GM12878 (cell line): ENCODE results near the gene JADE2. TPM values are rescaled to one million over a fixed set of nuclear protein-coding genes. Genes with fewer than 3 reads are reported as not detected.
"Not testable (repeated sequence)": the region's sequence is repeated elsewhere in the genome, so short reads cannot be mapped to it uniquely, and the experiment has no call there.

Experiments
- ATAC-seq: fragments of 200-7000 bp; cut with Tn5 transposase; 3 replicates; pipeline ENCODE4 v1.9.1; 2020; ENCODE audit warnings: mild to moderate bottlenecking, moderate library complexity
- BruUV-seq: library from RNA; stranded (reverse); fragments of 400-500 nt; replicated peaks from 2 replicates; lab custom pipeline; 2021; lab: Mats Ljungman, UMichigan
- CTCF ChIA-PET: fragments of 300-600 bp; sonication (Branson Sonifier 250); formaldehyde crosslinking; extraction: SDS; loops from one replicate; lab custom pipeline; 2021; ENCODE audit warnings: inconsistent platforms; lab: Yijun Ruan, JAX
- POLR2A ChIA-PET: fragments of 350-600 bp; formaldehyde crosslinking; extraction: SDS; loops from one replicate; lab custom pipeline; 2021; ENCODE audit warnings: inconsistent platforms; lab: Charles Lee
- RAD21 ChIA-PET: fragments of 300-600 bp; sonication (Branson Sonifier 250); formaldehyde crosslinking; loops from one replicate; lab custom pipeline; 2023; ENCODE audit warnings: antibody characterized with exemption; ENCODE audit not compliant: unreplicated experiment; lab: Charles Lee
- SMC1A ChIA-PET: fragments of 300-600 bp; sonication (Branson Sonifier 250); formaldehyde crosslinking; loops from one replicate; lab custom pipeline; 2023; ENCODE audit not compliant: unreplicated experiment, uncharacterized antibody; lab: Charles Lee
- DNase-seq: peaks from one replicate; pipeline ENCODE4 v3.0.0-alpha.2; 2011; ENCODE audit warnings: low read depth, low spot score
- FAIRE-seq: peaks from 3 replicates; lab custom pipeline; 2011; peaks lifted over from hg19 to GRCh38; lab: Jason Lieb, UNC
- H2AFZ ChIP-seq: 2 replicates; pipeline ENCODE4 v1.6.0; 2011; ENCODE audit warnings: low read depth, low read length, control low read depth; ENCODE audit not compliant: control insufficient read depth
- H3K27ac ChIP-seq: 2 replicates; pipeline ENCODE4 v1.5.1; 2011; ENCODE audit warnings: control low read depth; ENCODE audit not compliant: control insufficient read depth, insufficient read depth
- H3K27me3 ChIP-seq, 2 experiments: replicated peaks in 1 of 2; 2 replicates each; pipeline versions ENCODE4 v1.6.0 to v1.6.1; 2011; ENCODE audit warnings: low read length in 1 of 2; ENCODE audit not compliant: control insufficient read depth in 2 of 2, insufficient read depth in 2 of 2
- H3K36me3 ChIP-seq, 2 experiments: 2 replicates each; pipeline ENCODE4 v1.5.1; 2011; ENCODE audit warnings: low read length in 1 of 2; ENCODE audit not compliant: control insufficient read depth in 2 of 2, insufficient read depth in 2 of 2
- H3K4me1 ChIP-seq: 2 replicates; pipeline ENCODE4 v1.6.1; 2011; ENCODE audit warnings: mild to moderate bottlenecking, low read length, moderate library complexity, mixed read lengths; ENCODE audit not compliant: control insufficient read depth, insufficient read depth
- H3K4me2 ChIP-seq: 2 replicates; pipeline ENCODE4 v1.6.0; 2011; ENCODE audit warnings: control low read depth; ENCODE audit not compliant: control insufficient read depth, insufficient read depth
- H3K4me3 ChIP-seq: fragments of 200-600 bp; sonication (generic); 2 replicates; pipeline ENCODE4 v1.5.1; 2016
- H3K79me2 ChIP-seq: 2 replicates; pipeline ENCODE4 v1.6.0; 2011; ENCODE audit warnings: low read length; ENCODE audit not compliant: control insufficient read depth, insufficient read depth
- H3K9ac ChIP-seq: 2 replicates; pipeline ENCODE4 v1.8.0; 2011; ENCODE audit warnings: low read length, control low read depth, mixed read lengths; ENCODE audit not compliant: control insufficient read depth, insufficient read depth
- H3K9me3 ChIP-seq: replicated peaks from 3 replicates; pipeline ENCODE4 v1.5.1; 2011; ENCODE audit warnings: mild to moderate bottlenecking, low read length; ENCODE audit not compliant: control insufficient read depth, insufficient read depth
- H4K20me1 ChIP-seq: 2 replicates; pipeline ENCODE4 v1.6.0; 2011; ENCODE audit not compliant: control insufficient read depth, insufficient read depth
- EP300 ChIP-seq, 2 experiments: fragments of 150-350 bp in 1 of 2; IDR thresholded peaks; 2 replicates each; pipeline ENCODE4 v1.6.1; 2011 to 2012; ENCODE audit warnings: low read depth in 2 of 2, low read length in 2 of 2, borderline replicate concordance in 1 of 2, improper control_type of control experiment in 1 of 2, inconsistent platforms in 1 of 2; ENCODE audit not compliant: control insufficient read depth in 1 of 2
- HCFC1 ChIP-seq: fragments of 150-350 bp; IDR thresholded peaks from 2 replicates; pipeline ENCODE4 v1.6.1; 2014; ENCODE audit warnings: low read length
- HDAC2 ChIP-seq: fragments of 200-600 bp; sonication (generic); IDR thresholded peaks from 2 replicates; pipeline ENCODE4 v1.6.1; 2017
- HDGF ChIP-seq: fragments of 450-650 bp; IDR thresholded peaks from 2 replicates; pipeline ENCODE4 v1.6.1; 2016; ENCODE audit warnings: antibody characterized with exemption
- MTA3 ChIP-seq: IDR thresholded peaks from 2 replicates; pipeline ENCODE4 v1.6.1; 2012; ENCODE audit warnings: low read length, inconsistent platforms, borderline replicate concordance
- NBN ChIP-seq: fragments of 450-650 bp; IDR thresholded peaks from 2 replicates; pipeline ENCODE4 v1.6.1; 2016
- PML ChIP-seq: IDR thresholded peaks from 2 replicates; pipeline ENCODE4 v1.6.1; 2012; ENCODE audit warnings: low read length, inconsistent platforms
- RB1 ChIP-seq: fragments of 450-650 bp; formaldehyde crosslinking; IDR thresholded peaks from 2 replicates; pipeline ENCODE4 v1.6.1; 2017; ENCODE audit warnings: mild to moderate bottlenecking, borderline replicate concordance
- RELB ChIP-seq: fragments of 450-650 bp; IDR thresholded peaks from 2 replicates; pipeline ENCODE4 v1.6.1; 2017; ENCODE audit warnings: low read depth, mild to moderate bottlenecking, moderate library complexity
- RUNX3 ChIP-seq: IDR thresholded peaks from 2 replicates; pipeline ENCODE4 v1.6.1; 2012; ENCODE audit warnings: low read length, inconsistent platforms
- SRF ChIP-seq, 2 experiments: IDR thresholded peaks; 2 replicates each; pipeline ENCODE4 v1.6.1; 2011; ENCODE audit warnings: low read depth in 2 of 2, low read length in 2 of 2, mild to moderate bottlenecking in 1 of 2, moderate library complexity in 1 of 2
- USF1 ChIP-seq: IDR thresholded peaks from 2 replicates; pipeline ENCODE4 v1.6.1; 2011; ENCODE audit warnings: borderline replicate concordance, low read depth, mild to moderate bottlenecking, moderate library complexity, mixed read lengths, low read length; ENCODE audit not compliant: insufficient read depth; ENCODE audit errors: extremely low read length
- WGBS: methylation state at CpG from one replicate; pipeline ENCODE4 v1.1.6; 2016; ENCODE audit warnings: low lambda C conversion rate; ENCODE audit not compliant: insufficient replicate concordance, insufficient coverage; ENCODE audit errors: missing lambda C conversion rate; 5-methylcytosine and 5-hydroxymethylcytosine counted together
- in situ Hi-C: fragments of 300-500 bp; cut with MboI; formaldehyde crosslinking; loops from 9 replicates; pipeline ENCODE4 v1.14.3; 2018; ENCODE audit warnings: mixed read lengths
- intact Hi-C: fragments of 100-400 bp; cut with micrococcal nuclease; formaldehyde crosslinking; loops from one replicate; pipeline ENCODE4 v1.14.2; 2022; ENCODE audit not compliant: unreplicated experiment
- polyA plus RNA-seq, 11 experiments: library from polyadenylated mRNA; depleted of rRNA in 4 of 11; unstranded in 6 of 11; stranded (reverse) in 5 of 11; fragments of >200 nt; fragmentation: Nextera tagmentation in 4 of 11; fragmentation: Illumina TruSeq in 1 of 11; extraction: Ambion mirVana in 4 of 11; extraction: Trizol in 1 of 11; gene quantifications; 1 replicate in 1 of 11; 2 replicates in 10 of 11; pipeline versions ENCODE4 v1.2.1 to v1.2.3, GENCODE V29; 2011 to 2016; ENCODE audit warnings: inconsistent platforms in 2 of 11, missing spikeins in 2 of 11, low read depth in 1 of 11
- total RNA-seq, 4 experiments: library from RNA; depleted of rRNA in 3 of 4; stranded (reverse); fragments of >200 nt in 3 of 4; fragmentation: Illumina TruSeq in 1 of 4; extraction: Trizol in 1 of 4; gene quantifications; 2 replicates each; pipeline versions ENCODE4 v1.2.1 to v1.2.3, GENCODE V29; 2013 to 2021

JADE2 gene
- total and polyA plus RNA-seq, 10 of the 15 experiments (the other 5 are each of a cell fraction or from before 2014, with no cell fraction given) = 1.5 to 67.0 (median 22.4) TPM

- TF ChIP-seq USF1 (no peak), PML (no peak), EP300 (IDR thresholded peaks at IDR 0.05; ENCODE audit: borderline replicate concordance in 1 of 2, control insufficient read depth in 1 of 2, low read depth in 2 of 2, low read length in 2 of 2) (no peak), HCFC1 (no peak), RB1 (no peak), RELB (no peak), MTA3 (no peak), HDAC2 (no peak), NBN (no peak), SRF (IDR thresholded peaks at IDR 0.05; ENCODE audit: low read depth in 2 of 2, low read length in 2 of 2) (peak; percentile 74 to 78)
Measured at GRCh38 chr5:134555890-134556311, 30.4 kb downstream of the JADE2 start (continued).

DNA sequence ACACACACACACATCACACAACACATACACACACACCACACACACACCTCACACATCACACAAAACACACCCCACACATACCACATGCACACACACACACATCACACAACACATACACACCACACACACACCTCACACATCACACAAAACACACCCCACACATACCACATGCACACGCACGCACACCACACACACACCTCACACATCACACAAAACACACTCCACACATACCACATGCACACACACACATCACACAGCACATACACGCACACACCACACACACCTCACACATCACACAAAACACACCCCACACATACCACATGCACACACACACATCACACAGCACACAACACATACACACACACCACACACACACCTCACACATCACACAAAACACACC, 31.1 kb downstream of the JADE2 start:
- POLR2A ChIA-PET = interaction anchor here (0.7 to 5.5 kb wide), 4 partner anchors 13 to 334 kb away, joined by 3 to 113 read pairs (median 3); no protein-coding TSS in a partner anchor
- WGBS = 100% methylated on average over 3 of the region's 3 CpGs
- RAD21 ChIA-PET = interaction anchor here (0.5 to 3.3 kb wide), 5 partner anchors 11 to 120 kb away, joined by 3 to 47 read pairs (median 32); partner anchors contain the start of gene JADE2
- Histone ChIP-seq H3K79me2 (peaks cover 24% of the 10 kb centered on the region), H3K4me1 (peaks cover 42% of the 10 kb centered on the region), H3K36me3 (peaks cover 28 to 29% of the 10 kb centered on the region in 2 experiments; a peak in 3 of 4 replicates)
- DNase-seq, H3K27ac ChIP-seq, in situ Hi-C loops, H3K4me3 ChIP-seq, H3K9me3 ChIP-seq, ATAC-seq, intact Hi-C loops, H3K27me3 ChIP-seq, H4K20me1 ChIP-seq, H3K4me2 ChIP-seq, H3K9ac ChIP-seq, FAIRE-seq, H2AFZ ChIP-seq: not testable (repeated sequence)
- 0 out of 2 replicates have a peak, but pooled peaks have one; percentile 1 for TF ChIP-seq RUNX3
- peak; percentile 66 for TF ChIP-seq HDGF
- BruUV-seq = TSS peak; percentile 32
- CTCF ChIA-PET = interaction anchor here (0.6 to 3.8 kb wide), 8 partner anchors 10 to 145 kb away, joined by 3 to 35 read pairs (median 3); partner anchors contain the start of gene CDKN2AIPNL
- SMC1A ChIA-PET = interaction anchor here (0.9 to 4.4 kb wide), 6 partner anchors 9 to 90 kb away, joined by 3 to 85 read pairs (median 6); no protein-coding TSS in a partner anchor
